ENCODE measurements around the gene C1QTNF6.

Gene C1QTNF6

DNA sequence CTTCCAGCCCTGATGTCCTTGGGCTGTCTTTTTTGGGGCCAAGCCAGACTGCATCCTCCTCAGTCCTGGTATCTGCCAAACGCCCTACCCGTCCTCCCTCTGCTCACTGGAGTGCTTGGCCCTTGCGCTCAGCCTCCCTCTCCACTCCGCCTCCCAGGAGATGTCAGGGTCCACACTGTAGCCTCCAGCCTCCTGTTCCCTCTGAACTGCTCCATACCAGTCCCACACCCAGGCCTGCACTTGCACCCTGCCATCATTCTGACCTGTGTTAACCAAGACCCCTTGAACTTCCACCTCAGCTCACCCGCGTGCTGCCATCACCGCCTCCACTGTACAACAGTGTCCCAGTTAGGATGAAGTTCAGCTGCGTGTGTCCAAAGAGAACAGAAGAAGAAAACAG is 32.1 kb downstream of the C1QTNF6 start:
- Histone ChIP-seq H3K14ac (ENCODE audit: low read length in 2 of 2) (peak overlapping the region in 1 of 2 experiments; percentile 14), H3K79me1 (replicated peaks; ENCODE audit: low read length, poor library complexity, severe bottlenecking) (no peaks in the 10 kb centered on the region), H2AFZ (ENCODE audit: low read depth, low read length) (no peak overlapping the region), H2AK5ac (ENCODE audit: low read length, severe bottlenecking) (no peak overlapping the region), H4K91ac (ENCODE audit: low read length) (no peak overlapping the region), H3K27me3 (ENCODE audit: control insufficient read depth in 1 of 2, insufficient read depth in 1 of 2, low read length in 2 of 2) (peaks cover 19 to 50% of the 10 kb centered on the region in 2 experiments), H3K9me3 (ENCODE audit: control insufficient read depth, low read length) (peaks cover 11% of the 10 kb centered on the region), H3K9ac (ENCODE audit: low read length) (no peak overlapping the region), H3K23ac (ENCODE audit: low read length in 2 of 2) (no peak overlapping the region), H2BK120ac (ENCODE audit: low read depth, low read length) (no peak overlapping the region), H3K4ac (ENCODE audit: low read depth in 1 of 2, low read length in 2 of 2) (no peak overlapping the region), H3K4me2 (ENCODE audit: low read length, poor library complexity, severe bottlenecking) (no peak overlapping the region), H3K18ac (ENCODE audit: low read depth in 1 of 2, low read length in 2 of 2) (no peak overlapping the region), H4K8ac (ENCODE audit: low read length) (no peak overlapping the region), H2BK12ac (ENCODE audit: low read length in 2 of 2) (no peak overlapping the region), H2BK5ac (ENCODE audit: low read depth, low read length, poor library complexity, severe bottlenecking) (no peak overlapping the region), H2BK15ac (ENCODE audit: low read depth, poor library complexity, severe bottlenecking) (no peak overlapping the region), H3K27ac (ENCODE audit: low read length, poor library complexity, severe bottlenecking) (no peak overlapping the region), H3K4me3 (ENCODE audit: insufficient read depth in 1 of 2, low read depth in 1 of 2, low read length in 2 of 2) (no peak overlapping the region), H3K4me1 (ENCODE audit: control insufficient read depth, insufficient read depth, low read depth, low read length) (peaks cover 1% of the 10 kb centered on the region), H3K36me3 (ENCODE audit: control insufficient read depth in 1 of 2, insufficient read depth in 2 of 2, low read depth in 1 of 2, low read length in 2 of 2) (no peaks in the 10 kb centered on the region)
- WGBS, result 100% methylated on average over 8 of the region's 8 CpGs
- no peak for DNase-seq

DNA sequence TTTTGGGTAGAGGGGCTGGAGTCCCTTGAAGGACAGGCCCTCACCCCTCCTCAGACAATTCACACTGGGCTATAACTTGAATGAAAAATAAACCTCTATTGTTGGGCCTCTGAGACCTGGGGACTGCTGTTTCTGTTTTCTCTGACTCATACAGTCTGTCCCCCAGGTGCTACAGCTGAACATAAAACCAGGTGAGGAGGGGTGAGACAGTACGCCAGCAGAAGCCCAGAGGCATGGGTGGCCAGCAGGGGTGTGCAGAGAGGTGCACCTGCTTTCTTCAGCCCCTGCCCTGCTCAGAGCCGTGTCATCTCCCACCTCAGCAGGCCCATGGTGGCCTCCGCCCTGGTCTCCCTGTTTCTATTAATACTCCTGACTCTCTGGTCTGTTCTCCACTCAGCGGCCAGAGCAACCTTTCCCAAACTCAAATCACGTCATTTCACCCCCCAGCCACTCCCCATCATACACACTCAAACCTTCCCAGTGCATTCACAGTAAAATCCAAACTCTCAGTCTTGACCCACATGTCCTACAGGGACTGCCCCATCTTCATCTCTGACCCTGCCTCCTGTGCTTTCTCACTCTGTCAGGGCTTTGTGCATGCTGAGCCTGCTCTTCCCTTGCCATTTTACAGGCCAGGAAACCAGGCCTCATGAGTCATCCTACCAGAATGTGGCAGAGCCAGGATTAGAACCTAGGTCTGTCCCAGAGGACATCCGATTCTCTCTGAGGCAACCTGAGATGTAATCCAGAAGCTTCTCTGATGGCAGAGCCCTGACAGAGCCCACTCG is 32.9 kb downstream of the C1QTNF6 start:
- Histone ChIP-seq H2AFZ (ENCODE audit: low read depth, low read length) (no peak overlapping the region), H2BK5ac (ENCODE audit: low read depth, low read length, poor library complexity, severe bottlenecking) (no peak overlapping the region), H3K79me1 (replicated peaks; ENCODE audit: low read length, poor library complexity, severe bottlenecking) (no peaks in the 10 kb centered on the region), H3K9me3 (ENCODE audit: control insufficient read depth, low read length) (peaks cover 11% of the 10 kb centered on the region), H3K27me3 (ENCODE audit: control insufficient read depth in 1 of 2, insufficient read depth in 1 of 2, low read length in 2 of 2) (peaks cover 19 to 53% of the 10 kb centered on the region in 2 experiments), H2AK5ac (ENCODE audit: low read length, severe bottlenecking) (no peak overlapping the region), H3K9ac (ENCODE audit: low read length) (no peak overlapping the region), H4K8ac (ENCODE audit: low read length) (no peak overlapping the region), H3K23ac (ENCODE audit: low read length in 2 of 2) (no peak overlapping the region), H2BK120ac (ENCODE audit: low read depth, low read length) (no peak overlapping the region), H3K4ac (ENCODE audit: low read depth in 1 of 2, low read length in 2 of 2) (no peak overlapping the region), H2BK15ac (ENCODE audit: low read depth, poor library complexity, severe bottlenecking) (no peak overlapping the region), H3K4me2 (ENCODE audit: low read length, poor library complexity, severe bottlenecking) (no peak overlapping the region), H3K27ac (ENCODE audit: low read length, poor library complexity, severe bottlenecking) (no peak overlapping the region), H3K18ac (ENCODE audit: low read depth in 1 of 2, low read length in 2 of 2) (no peak overlapping the region), H4K91ac (ENCODE audit: low read length) (no peak overlapping the region), H3K4me1 (ENCODE audit: control insufficient read depth, insufficient read depth, low read depth, low read length) (peaks cover 1% of the 10 kb centered on the region), H3K36me3 (ENCODE audit: control insufficient read depth in 1 of 2, insufficient read depth in 2 of 2, low read depth in 1 of 2, low read length in 2 of 2) (no peaks in the 10 kb centered on the region), H2BK12ac (ENCODE audit: low read length in 2 of 2) (peak overlapping the region in 1 of 2 experiments; percentile 3), H3K14ac (ENCODE audit: low read length in 2 of 2) (no peak overlapping the region), H3K4me3 (ENCODE audit: insufficient read depth in 1 of 2, low read depth in 1 of 2, low read length in 2 of 2) (no peak overlapping the region)
- DNase-seq, result peak; percentile 19
- WGBS, result 75% methylated on average over 7 of the region's 7 CpGs

DNA sequence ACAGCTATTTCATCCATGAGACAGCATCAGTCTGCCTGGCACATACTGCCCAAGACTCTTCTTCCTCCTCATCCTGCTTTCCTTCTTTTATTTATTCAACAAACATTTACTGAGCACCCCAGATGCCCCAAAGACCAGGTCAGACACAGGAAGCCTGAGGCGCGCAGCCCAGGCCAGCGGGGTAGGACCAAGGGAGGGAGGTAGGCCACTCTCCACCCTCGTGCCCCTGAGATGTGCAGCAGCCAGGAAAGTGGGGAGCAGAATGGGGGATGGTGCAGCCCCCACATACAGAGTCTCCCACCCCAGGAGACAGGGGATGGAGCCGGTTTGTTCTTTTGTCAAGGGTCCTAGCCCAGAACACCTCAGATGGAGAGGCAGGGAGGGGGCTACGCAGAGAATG is 34.1 kb downstream of the C1QTNF6 start:
- no peak overlapping the region for H3K23ac ChIP-seq (ENCODE audit: low read length in 2 of 2)
- no peak overlapping the region for H2BK15ac ChIP-seq (ENCODE audit: low read depth, poor library complexity, severe bottlenecking)
- peaks cover 11% of the 10 kb centered on the region for H3K9me3 ChIP-seq (ENCODE audit: control insufficient read depth, low read length)
- no peak overlapping the region for H3K27ac ChIP-seq (ENCODE audit: low read length, poor library complexity, severe bottlenecking)
- no peak overlapping the region for H3K14ac ChIP-seq (ENCODE audit: low read length in 2 of 2)
- H3K4ac ChIP-seq (ENCODE audit: low read depth in 1 of 2, low read length in 2 of 2), result no peak overlapping the region
- no peaks in the 10 kb centered on the region for H3K36me3 ChIP-seq (ENCODE audit: control insufficient read depth in 1 of 2, insufficient read depth in 2 of 2, low read depth in 1 of 2, low read length in 2 of 2)
- H2BK5ac ChIP-seq (ENCODE audit: low read depth, low read length, poor library complexity, severe bottlenecking), result no peak overlapping the region
- no peak overlapping the region for H3K4me2 ChIP-seq (ENCODE audit: low read length, poor library complexity, severe bottlenecking)
- DNase-seq, result no peak
- no peaks in the 10 kb centered on the region for H3K79me1 ChIP-seq (replicated peaks; ENCODE audit: low read length, poor library complexity, severe bottlenecking)
- H2BK120ac ChIP-seq (ENCODE audit: low read depth, low read length), result no peak overlapping the region
- WGBS, result 96% methylated on average over 5 of the region's 6 CpGs
- H4K91ac ChIP-seq (ENCODE audit: low read length), result no peak overlapping the region
- peaks cover 14 to 51% of the 10 kb centered on the region in 2 experiments for H3K27me3 ChIP-seq (ENCODE audit: control insufficient read depth in 1 of 2, insufficient read depth in 1 of 2, low read length in 2 of 2)
- no peak overlapping the region for H3K18ac ChIP-seq (ENCODE audit: low read depth in 1 of 2, low read length in 2 of 2)
- H2AFZ ChIP-seq (ENCODE audit: low read depth, low read length), result no peak overlapping the region
- H2AK5ac ChIP-seq (ENCODE audit: low read length, severe bottlenecking), result no peak overlapping the region
- H4K8ac ChIP-seq (ENCODE audit: low read length), result no peak overlapping the region
- no peak overlapping the region for H2BK12ac ChIP-seq (ENCODE audit: low read length in 2 of 2)
- H3K4me3 ChIP-seq (ENCODE audit: insufficient read depth in 1 of 2, low read depth in 1 of 2, low read length in 2 of 2), result no peak overlapping the region
- peaks cover 4% of the 10 kb centered on the region for H3K4me1 ChIP-seq (ENCODE audit: control insufficient read depth, insufficient read depth, low read depth, low read length)
- H3K9ac ChIP-seq (ENCODE audit: low read length), result no peak overlapping the region

DNA sequence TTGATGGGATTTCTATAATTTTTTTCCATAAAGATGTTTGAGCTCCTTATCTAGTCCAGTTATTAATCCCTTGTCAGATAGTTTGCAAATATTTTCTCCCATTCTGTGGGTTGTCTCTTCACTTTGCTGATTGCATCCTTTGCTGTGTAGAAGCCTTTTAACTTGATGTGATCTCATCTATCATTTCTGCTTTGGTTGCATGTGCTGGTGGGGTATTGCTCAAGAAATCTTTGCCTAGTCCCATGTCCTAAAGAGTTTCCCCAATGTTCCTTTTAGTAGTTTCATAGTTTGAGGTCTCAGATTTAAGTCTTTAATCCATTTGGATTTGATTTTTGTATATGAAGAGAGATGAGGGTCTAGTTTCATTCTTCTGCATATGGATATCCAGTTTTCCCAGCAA is 36.6 kb downstream of the C1QTNF6 start:
- Histone ChIP-seq H4K8ac (ENCODE audit: low read length) (no peak overlapping the region), H3K4me3 (ENCODE audit: insufficient read depth in 1 of 2, low read depth in 1 of 2, low read length in 2 of 2) (no peak overlapping the region), H3K36me3 (ENCODE audit: control insufficient read depth in 1 of 2, insufficient read depth in 2 of 2, low read depth in 1 of 2, low read length in 2 of 2) (no peaks in the 10 kb centered on the region), H3K27ac (ENCODE audit: low read length, poor library complexity, severe bottlenecking) (no peak overlapping the region), H2BK12ac (ENCODE audit: low read length in 2 of 2) (no peak overlapping the region), H4K91ac (ENCODE audit: low read length) (no peak overlapping the region), H3K27me3 (ENCODE audit: control insufficient read depth in 1 of 2, insufficient read depth in 1 of 2, low read length in 2 of 2) (peaks cover 11 to 62% of the 10 kb centered on the region in 2 experiments), H3K4ac (ENCODE audit: low read depth in 1 of 2, low read length in 2 of 2) (no peak overlapping the region), H3K4me1 (ENCODE audit: control insufficient read depth, insufficient read depth, low read depth, low read length) (peaks cover 4% of the 10 kb centered on the region), H2BK5ac (ENCODE audit: low read depth, low read length, poor library complexity, severe bottlenecking) (no peak overlapping the region), H3K14ac (ENCODE audit: low read length in 2 of 2) (no peak overlapping the region), H3K9ac (ENCODE audit: low read length) (no peak overlapping the region), H2AK5ac (ENCODE audit: low read length, severe bottlenecking) (no peak overlapping the region), H2BK15ac (ENCODE audit: low read depth, poor library complexity, severe bottlenecking) (no peak overlapping the region), H3K79me1 (replicated peaks; ENCODE audit: low read length, poor library complexity, severe bottlenecking) (no peaks in the 10 kb centered on the region), H3K23ac (ENCODE audit: low read length in 2 of 2) (no peak overlapping the region), H3K18ac (ENCODE audit: low read depth in 1 of 2, low read length in 2 of 2) (no peak overlapping the region), H2BK120ac (ENCODE audit: low read depth, low read length) (no peak overlapping the region), H3K4me2 (ENCODE audit: low read length, poor library complexity, severe bottlenecking) (no peak overlapping the region), H3K9me3 (ENCODE audit: control insufficient read depth, low read length) (peaks cover 11% of the 10 kb centered on the region), H2AFZ (ENCODE audit: low read depth, low read length) (no peak overlapping the region)
- DNase-seq, result no peak
